GM19324 (cell line): Measurements from ENCODE around the gene FSTL5.
"Not testable (repeated sequence)": the region's sequence is repeated elsewhere in the genome, so short reads cannot be mapped to it uniquely, and the experiment has no call there.

Experiments used
- ATAC-seq: cut with Tn5 transposase; IDR thresholded peaks from one replicate; pipeline ENCODE4 v1.9.1; 2021; ENCODE audit warnings: mild to moderate bottlenecking, moderate library complexity; ENCODE audit not compliant: unreplicated experiment, low FRiP score

FSTL5 gene

DNA sequence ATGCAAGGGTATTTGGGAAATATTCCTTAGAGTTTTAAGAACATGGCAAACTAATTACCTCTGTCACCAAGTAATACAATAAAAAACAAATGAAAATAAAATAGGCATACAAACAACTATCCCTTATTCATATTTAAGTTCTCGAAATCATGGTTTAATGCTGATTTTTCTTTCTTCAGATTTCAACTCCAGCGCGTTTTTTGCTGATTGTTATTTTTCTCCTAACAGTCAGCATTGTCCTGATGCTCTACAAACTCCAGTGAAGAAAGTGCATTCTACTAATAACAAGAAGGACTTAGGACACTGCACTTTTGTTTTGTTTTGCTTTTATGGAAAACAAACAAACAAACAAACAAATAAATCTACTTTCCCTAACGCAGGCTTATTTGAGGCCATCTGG is 282.4 kb downstream of the FSTL5 start:
- no peak for ATAC-seq

DNA sequence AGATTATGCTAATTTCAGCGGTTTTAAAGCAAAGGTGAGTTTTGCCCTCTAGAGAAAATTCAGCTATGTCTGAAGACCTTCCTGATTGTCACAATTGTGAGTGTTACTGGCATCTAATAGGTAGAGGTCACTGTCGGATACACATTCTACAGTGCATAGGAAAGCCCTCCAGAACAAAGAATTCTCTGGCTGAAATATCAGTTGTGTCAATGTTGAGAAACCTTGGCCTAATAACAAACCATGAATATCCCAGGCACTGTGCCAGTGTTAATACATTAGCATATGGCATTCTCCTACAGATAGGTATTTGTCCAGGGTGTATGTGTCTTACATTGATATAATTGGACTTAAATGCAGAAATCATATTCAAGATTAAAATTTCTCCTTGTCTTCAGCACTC is 294.3 kb downstream of the FSTL5 start:
- ATAC-seq, result no peak

DNA sequence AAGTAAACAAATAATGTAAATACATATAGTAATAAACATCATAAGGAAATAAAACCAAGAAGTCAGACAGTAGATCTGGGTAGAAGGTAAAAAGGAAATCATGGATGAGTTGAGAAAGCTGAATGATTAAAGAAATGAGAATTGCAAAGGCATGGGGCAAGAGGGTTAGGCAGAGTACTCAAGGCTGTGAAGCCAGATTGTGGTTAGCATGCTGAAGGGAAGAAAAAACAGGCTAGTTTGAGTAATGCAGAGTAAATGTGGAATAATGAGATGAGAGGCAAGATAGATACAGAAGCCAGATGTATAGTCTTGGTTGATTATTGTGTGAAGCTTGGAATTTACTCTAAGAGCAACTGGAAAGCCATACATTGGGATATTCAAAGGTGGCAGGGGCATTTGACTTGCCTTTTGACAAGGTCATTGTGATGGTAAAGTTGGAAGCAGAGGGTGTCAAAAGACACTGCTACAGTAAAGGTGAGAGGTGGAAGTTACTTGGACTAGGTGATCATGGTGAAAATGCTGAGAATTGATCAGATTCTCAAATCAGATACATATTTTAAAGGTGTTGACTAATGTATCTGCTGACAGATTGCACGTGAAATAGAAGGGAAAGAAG is 307.0 kb downstream of the FSTL5 start:
- no peak for ATAC-seq

DNA sequence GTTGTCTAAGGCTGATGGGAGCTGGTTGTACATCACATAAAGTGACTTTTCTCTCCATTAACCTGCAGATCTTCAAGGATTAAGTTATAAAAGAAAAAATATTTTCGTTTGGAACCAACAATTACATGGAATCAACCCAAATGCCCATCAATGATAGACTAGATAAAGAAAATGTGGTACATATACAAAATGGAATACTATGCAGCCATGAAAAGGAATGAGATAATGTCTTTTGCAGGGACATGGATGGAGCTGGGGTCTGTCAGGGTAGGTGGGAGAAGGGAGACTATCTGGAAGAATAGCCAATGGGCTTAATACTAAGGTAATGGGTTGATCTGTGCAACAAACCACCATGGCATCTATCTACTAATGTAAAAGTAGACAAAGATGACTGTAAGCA is 313.2 kb downstream of the FSTL5 start:
- no peak for ATAC-seq

DNA sequence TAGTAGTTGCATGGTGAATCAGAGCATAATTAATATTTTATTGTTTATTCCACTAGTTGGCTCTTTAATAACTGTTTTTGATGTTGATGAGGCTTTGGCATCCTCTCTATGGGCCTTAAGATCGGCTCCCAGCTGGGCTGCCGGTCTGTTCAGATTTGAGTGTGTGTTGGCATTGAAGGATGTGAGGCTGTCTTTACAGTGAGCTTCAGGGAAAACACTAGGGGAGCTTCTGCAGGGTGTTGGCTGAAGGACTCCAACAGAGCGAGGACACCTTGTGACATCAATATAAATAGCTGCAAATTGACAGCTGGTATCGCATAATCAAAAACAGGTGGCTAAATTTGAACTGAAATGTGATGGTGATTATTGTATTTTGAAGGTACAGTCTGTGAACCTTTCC is 322.0 kb downstream of the FSTL5 start:
- ATAC-seq, result no peak

DNA sequence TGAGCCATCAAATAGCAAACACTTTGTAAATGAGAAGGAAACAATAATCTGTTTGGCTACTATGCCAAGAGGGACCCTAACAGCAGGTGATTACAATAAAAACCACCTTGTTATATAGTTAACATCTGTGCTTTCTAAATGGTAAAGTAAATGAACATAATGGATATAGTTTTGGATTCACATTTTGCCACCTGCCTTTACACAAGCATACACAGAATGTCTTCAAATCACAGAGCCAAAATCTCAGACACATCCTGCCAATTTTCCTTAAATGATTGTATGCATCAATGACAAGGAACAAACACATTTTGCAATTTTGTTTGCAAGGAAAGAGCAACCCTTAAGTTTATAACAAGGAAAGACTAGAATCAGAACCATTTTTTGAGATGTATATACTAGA is 334.2 kb downstream of the FSTL5 start:
- no peak for ATAC-seq

DNA sequence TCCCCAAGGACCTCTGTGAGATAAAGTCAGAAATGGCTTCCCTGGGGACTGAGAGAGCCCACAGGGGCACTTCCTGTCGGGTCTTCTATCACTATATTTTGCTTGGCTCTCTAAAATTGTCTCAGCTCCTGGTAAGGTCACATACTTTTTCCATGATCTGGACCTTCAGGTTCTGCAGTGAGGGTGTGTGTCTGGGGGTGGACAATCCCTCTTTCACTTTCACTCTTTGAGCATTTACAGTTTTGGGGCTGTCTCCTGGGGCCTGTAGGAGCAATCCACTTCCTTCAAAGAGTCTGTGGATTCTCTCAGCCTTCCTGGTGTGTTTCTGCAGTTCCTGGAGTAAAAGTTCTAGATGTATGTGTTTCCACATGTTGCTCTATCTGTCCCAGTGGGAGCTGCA is 335.7 kb downstream of the FSTL5 start:
- no peak for ATAC-seq

DNA sequence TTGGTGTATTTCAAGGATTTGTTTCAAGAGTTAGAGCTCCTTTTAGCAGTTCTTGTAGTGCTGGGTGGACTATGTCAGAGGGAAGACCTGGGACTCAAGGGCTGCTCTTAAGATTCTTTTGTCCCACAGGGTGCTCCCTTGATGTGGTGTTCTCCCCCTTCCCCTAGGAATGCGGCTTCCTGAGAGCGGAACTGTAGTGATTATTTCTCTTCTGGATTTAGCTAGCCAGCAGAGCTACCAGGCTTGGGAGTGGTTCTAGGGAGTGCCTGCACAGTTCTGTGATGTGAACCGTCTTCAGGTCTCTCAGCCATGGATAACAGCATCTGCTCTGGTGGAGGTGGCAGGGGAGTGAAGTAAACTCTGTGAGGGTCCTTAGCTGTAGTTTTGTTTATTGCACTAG is 336.8 kb downstream of the FSTL5 start:
- ATAC-seq, result no peak

DNA sequence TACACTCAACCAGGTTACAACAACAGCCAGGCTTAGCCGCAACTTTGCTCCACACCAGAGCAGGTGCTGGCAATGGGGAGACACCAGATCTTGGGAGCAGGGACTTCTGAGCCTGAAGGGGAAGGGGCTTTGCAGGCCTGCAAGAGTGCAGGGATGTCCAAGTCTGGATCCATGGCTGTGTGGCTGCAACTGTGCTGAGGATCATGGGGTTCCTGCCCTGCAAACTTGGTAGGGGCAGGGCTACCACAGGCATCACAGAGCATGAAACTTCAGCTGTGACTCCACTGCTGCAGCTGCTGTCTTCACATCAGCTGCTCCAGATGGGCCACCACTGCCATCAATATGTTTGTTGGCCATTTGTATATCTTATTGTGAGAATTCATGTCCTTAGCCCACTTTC is 340.4 kb downstream of the FSTL5 start:
- ATAC-seq, result no peak

DNA sequence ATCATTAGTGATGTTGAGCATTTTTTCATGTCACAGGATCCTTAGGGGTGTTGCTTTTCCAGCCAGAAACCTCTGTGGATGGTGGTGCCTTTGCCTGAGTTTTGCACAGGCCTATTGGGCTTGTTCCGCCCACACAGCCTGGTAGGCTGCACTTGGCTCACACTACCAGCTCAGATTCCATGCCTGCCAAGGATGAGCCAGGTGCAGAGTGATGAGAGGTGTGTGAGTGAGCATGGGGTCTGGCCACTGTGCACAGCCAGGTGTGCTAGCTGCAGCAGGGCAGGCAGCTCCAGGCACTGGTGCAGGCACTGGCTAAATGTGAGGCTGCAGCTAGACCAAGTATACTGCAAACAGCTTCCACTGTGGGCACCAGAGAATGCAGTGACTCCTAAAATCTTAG is 341.6 kb downstream of the FSTL5 start:
- no peak for ATAC-seq

DNA sequence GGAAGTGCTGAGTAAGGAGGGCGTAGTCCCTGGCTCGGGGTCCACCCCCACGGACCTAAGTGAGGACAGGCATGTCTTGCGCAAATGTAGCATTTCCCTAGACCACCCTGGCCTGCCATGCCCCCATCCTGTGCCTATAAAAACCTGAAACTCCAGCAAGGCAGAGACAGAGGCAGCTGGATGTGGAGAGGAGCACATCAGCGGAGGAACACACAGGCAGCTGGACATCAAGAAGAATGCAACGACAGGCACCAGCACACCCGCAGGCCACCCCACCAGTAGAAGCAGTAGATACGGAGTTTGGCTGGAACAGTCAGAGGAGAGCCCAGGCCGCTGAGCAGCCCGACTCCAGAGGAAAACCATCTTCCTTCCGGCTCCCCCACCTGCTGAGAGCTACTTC is 345.9 kb downstream of the FSTL5 start:
- no peak for ATAC-seq

DNA sequence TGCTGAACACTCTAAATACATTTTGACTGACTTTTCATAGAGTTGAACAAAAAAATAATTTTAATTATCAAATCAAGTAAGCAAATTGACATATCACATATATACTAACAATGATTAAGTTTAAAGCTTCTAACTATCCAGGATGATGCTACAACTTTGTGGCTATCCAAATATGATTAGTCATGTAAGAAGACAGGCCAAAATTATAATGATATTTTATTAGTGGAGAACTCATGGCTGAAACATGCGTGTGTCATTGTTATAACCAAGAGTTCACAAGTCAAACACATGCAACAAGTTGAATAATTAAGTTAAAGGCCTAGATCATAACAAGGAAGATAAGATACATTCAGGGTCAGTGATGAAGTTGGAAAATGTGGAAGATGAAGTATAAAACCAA is 346.8 kb downstream of the FSTL5 start:
- ATAC-seq, result no peak

DNA sequence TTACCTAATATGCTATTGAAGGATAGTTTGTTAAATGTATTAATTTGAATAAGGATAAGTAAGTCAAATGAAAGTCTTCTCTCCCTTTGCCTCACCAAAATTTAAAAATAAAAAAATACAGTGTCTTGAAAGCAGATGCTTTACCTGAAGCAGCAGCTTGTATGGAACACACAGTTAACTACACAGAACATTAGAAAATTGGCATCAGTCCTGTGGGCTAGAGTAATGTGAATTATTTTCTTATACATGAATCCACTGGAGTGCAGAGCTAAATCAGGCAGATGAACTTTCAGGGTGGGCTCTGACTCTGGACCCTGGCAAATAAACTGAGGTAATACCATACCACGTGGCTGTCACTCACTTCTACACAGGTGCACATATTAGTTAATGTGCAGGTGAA is 348.0 kb downstream of the FSTL5 start:
- ATAC-seq, result no peak

DNA sequence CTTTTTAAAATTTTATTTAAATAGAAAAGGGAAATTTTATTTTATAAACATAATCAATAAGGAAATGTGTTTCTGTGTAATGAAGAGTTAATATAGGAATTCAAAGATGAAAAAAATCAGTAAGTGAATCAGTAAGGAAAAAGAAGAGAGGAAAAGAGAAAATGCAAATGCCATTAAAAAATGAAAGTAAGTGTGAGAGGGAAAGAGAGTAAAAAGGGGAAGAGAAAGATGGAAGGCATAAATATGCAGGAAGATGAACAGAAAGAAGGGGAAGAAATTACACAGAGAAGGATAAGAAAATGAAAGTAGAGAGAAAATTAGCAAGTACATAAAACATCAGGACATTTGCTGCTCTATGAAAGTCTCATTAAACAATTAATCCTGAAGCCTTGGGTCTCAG is 349.9 kb downstream of the FSTL5 start:
- ATAC-seq, result no peak

DNA sequence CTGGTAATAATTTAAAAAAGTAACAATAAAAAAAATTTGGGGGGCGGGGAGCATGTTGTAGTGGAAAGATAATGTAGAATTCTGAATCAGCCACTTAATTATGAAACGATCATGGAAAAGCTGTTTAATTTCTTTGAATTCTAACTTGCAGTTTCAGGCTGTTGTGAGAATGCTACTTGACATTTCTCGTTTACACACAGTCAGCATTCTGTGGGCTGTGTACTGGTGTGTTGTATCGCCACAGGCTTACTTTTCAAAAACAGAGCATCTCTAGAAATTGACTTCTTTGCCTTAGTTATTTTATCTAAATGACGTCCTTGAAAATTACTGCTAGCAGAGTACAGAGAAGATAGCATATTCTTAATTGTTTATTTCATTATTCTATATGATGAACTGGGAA is 350.4 kb downstream of the FSTL5 start:
- no peak for ATAC-seq

DNA sequence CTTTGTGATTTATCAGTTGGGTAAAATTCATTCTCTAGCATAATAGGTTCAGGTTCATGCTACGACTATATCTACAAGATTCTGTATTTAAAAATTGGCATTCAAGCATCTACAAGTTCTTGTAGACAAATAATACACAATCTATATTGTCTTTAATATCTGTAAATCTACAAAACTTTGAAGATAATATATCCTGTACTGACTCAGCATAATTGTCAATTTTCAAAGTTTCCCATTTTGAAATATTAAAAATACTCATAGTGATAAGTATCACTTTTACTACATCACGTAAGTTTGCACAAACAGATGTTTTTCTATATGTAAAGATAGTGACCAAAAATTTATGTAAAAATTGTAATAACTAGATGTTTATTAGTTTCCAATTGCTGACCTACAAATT is 360.6 kb downstream of the FSTL5 start:
- ATAC-seq, result no peak

DNA sequence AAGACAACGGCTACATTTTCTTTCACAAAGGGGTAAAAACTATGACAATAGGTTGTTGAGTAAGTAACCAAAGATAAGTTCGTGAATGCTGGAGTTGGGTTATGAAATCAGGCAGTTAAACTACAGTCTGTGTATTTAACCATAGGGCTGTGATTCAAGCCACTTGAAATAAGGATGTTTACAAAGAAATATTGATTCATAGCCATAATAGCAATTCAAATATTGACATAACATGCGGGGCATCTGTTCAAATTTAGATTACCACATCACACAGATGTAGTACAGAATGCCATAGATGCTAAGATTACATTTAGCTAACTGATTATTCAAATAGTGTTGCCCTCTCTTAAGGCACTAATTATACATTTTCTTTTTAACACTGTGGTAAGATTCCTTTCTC is 364.1 kb downstream of the FSTL5 start:
- no peak for ATAC-seq

DNA sequence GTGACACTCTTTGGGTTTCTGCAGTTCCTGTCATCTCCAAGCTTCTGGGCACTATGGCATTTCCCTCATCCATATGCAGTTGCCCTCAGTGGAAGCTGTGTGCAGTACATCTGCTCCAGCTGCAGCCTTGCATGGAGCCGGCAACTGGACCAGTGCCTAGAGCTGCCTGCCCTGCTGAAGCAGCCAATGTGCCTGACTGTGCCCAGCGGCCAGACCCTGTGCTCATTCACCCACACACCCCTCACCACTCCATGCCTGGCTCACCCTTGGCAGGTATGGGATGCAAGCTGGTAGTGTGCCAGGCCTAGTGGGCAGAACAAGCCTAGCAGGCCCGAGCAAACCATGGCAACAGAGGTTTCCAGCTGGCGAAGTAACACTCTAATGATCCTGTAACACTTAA is 370.8 kb downstream of the FSTL5 start:
- no peak for ATAC-seq

DNA sequence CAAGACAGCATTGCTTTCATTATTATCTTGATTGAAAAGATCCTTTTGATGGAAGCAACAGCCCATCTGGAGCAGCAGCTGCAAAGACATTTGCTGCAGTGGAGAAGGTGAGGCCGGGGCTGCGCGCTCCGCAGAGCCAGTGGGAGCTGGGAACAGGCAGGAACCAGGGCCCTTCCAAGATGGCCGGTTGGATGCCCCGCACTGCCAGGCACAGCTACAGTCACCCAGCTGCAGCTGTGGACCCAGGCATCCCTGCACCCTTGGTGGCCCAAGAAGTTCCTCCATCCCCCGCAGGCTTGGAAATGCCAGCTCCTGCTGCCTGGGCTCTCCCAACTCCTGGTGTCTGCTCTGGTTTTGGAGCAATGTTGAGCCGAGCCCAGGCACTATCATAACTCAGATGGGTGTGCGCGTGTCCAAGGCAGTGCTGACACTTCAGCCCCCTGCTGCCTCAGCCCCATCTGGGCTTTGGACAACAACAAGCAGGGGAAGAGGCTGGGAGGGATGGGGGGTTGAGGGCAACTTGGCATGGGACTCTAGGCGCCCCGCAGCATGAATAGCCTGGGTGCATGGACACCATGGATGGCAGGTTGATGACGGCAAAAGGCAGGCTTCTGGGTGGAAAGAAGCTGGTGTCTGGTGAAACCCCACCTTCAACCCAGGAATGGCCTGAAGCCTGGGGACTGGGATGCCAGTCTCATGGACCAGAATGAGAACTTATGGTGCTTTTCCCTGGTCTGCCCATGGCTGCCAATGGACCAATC is 371.8 kb downstream of the FSTL5 start:
- no peak for ATAC-seq

DNA sequence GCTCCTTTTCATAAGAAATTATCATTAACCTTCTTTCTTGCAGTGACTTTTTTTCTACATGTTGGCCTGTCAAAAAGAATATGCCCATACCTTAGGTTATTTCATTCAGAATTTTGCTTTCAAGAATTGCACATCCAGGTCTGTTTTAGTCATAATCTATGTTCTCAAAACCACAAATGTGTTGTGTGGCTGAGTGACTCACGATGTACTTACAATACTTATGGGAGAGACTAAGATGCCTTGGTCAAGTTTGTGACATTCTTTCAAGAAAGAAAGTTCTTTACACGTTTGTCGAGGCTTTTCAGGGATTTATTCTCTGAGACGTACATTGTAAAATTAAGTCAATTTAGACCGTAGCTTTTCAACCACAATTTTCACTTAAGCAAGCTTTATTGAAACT is 396.7 kb downstream of the FSTL5 start:
- no peak for ATAC-seq

DNA sequence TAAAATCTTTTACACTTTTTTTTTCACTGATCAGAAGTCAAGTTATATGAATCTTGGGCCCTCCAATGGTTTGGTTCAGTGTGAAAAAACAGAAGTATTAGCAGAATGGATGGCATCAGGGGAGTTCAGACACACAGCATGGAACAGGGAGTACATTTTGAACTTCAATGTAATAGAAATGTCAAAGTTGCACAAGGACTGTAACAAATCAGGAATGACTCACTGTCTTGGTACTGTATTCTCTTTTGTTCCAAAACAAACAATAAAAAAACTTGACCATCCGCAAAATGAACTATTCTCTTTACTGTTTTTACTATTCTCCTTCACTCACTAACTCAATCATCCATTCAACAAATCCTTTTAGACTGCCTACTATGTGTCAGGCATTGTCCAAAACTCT is 401.0 kb downstream of the FSTL5 start:
- ATAC-seq, result no peak

DNA sequence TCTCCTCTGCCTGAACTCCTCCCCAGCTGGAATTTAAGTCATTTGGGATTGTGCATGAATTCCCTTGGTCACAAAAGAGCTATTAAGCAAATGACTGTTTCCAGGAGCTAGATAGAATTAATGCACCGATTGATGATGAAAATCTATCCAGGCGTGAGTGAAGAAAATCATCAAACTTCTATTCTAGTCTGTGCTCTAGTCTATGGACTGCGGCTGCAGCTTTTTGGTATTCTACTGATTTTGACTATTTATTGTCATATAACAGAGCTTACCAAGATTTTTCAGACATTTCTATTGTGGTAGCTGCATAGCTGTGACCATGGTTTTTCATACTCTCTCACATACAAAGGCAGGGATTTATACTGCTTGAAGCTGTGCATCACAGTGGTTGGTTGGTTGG is 403.8 kb downstream of the FSTL5 start:
- ATAC-seq, result no peak

DNA sequence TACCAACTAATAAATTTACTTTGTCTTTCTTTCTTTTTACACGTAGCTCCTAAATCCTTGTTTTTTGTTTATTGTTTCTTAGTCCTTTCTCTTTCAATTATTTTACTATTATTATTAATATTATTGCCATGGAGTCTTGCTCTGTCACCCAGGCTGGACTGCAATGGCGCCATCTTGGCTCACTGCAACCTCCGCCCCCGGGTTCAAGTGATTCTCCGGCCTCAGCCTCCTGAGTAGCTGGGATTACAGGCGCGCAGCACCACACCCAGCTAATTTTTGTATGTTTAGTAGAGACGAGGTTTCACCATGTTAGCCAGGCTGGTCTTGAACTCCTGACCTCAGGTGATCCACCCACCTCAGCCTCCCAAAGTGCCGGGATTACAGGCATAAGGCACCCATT is 405.4 kb downstream of the FSTL5 start:
- not testable (repeated sequence) for ATAC-seq
